RPMI7951 (cell line): ENCODE results near the gene CGB5. TPM values are rescaled to one million over a fixed set of nuclear protein-coding genes. Genes with fewer than 3 reads are reported as not detected.
"Not testable (repeated sequence)": the region's sequence is repeated elsewhere in the genome, so short reads cannot be mapped to it uniquely, and the experiment has no call there.

Experiments
- DNase-seq: peaks from one replicate; pipeline ENCODE4 v3.0.0-alpha.2; 2012; ENCODE audit warnings: low read depth
- total RNA-seq: library from RNA; depleted of rRNA; stranded (reverse); fragments of >200 nt; shearing (Covaris generic); gene quantifications from 2 replicates; pipeline ENCODE4 v1.2.3, GENCODE V29; 2014; rRNA removed

Gene CGB5
- total RNA-seq: not detected in 2 replicates

- not testable (repeated sequence) for DNase-seq
These were observed at the start of gene CGB5 for GRCh38 chr19:49043548-49043947. TSS of gene CGB5 (plus strand) at chr19:49043848. CDS start at chr19:49044210, 362 bp downstream.

DNA sequence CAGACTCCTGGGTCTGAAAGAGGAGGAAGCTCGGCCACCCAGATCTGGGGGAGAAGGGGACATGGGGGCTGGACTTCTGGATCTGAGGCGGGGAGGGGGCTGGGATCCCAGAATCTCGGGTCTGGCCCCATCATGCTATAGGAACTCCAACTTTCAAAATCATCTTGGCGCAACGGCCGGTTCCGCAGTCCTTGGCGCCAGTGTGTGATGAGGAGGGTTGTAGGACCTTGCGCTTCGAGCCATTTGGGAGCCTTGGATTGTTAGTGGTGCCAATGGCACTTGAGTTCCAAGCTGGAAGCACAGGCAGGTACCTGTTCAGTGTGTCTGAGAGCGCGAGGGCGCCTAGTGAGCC, 49.6 kb upstream of the CGB5 start:
- DNase-seq: no peak

GRCh38 chr19:48997972-48998371, 45.7 kb upstream of the CGB5 start:
- DNase-seq: peak; percentile 46

DNA sequence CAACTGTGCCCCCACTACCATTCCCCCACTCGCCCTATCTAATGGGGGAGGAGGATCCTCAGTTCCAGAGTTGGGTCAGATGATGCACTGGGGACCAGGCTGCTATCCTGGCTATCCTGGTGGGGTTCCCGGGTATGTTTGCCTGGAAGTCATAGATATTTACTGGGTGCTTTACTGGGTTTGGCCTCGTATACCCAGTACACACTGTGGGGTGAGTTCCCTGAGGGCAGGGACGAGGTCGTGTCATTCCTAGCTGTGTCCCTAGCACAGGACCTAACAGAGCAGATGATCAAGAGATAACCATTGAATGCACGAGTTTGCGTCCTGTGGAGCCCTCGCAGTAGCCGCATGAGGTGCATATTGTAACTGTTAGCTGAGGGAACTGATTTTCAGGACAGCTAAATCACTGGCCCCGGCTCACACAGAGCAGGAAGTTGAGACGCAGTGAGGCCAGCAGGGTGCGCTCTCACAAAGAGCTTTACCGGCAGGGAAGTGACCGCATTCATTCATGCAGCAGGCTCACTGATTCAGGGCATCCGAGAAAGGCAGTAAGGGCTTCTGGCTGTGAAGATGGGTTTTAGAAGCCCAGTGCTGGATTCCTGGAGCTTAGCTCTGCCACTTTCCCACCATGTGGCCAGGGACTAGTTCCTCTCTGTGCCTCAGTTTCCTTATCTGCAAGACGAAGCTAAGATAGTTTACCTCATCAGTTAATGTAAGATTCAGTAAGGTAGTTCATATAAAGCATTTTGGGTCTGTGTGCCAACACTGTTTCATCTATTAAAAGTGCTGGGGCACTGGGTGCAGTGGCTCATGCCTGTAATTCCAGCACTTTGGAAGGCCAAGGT, 43.9 kb upstream of the CGB5 start:
- DNase-seq: peak; percentile 59

GRCh38 chr19:49004133-49004532, 39.5 kb upstream of the CGB5 start:
- no peak for DNase-seq

DNA sequence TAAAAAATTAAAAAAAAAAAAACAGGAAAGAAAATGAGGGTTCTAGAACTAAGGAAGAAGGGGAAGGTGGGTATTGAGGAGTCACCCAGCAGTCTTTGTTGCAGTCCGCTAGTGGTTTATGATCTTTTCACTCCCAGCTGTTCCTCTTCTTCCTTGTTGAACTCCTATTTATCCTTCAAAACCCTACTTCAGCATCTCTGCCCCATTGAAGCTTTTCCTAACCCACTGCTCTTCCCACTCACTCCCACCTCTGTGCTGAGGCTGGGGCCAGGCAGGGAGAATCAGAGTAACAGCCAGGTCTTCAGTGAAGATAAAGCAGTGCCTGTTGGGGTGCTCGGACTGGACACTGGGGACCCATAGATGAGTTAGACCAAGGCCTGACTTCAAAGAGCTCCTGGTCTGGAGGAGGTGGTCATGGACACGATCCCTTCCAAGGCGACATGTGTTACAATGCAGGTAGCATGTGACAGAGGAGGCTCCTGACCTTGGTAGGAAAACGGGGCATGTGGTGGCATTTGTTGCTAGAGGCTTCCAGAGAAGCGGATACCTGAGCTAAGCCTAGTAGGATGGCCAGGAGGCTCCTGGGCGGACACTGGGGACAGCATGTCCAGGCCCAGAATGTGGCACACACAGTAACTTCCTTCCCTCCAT, 38.6 kb upstream of the CGB5 start:
- DNase-seq: no peak

DNA sequence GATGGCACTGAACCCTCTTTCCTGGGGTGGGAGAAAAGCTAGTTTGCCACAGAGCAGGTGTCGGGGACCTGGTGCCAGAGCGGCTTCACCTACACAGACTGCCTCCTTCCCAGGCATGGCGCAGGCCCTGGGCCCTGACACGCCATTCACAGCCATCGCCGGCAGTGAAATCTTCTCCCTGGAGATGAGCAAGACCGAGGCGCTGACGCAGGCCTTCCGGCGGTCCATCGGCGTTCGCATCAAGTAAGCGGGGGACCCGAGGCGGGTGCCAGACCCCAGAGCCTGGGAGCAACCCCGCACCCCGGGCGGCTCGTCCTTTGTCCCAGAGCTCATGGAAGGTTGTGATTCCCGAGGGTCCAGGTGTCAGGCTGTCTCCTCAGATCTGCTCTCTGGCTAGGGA, 36.7 kb upstream of the CGB5 start:
- DNase-seq: no peak

- DNase-seq: no peak
These were observed 33.8 kb upstream of the CGB5 start for GRCh38 chr19:49009828-49010227.

DNA sequence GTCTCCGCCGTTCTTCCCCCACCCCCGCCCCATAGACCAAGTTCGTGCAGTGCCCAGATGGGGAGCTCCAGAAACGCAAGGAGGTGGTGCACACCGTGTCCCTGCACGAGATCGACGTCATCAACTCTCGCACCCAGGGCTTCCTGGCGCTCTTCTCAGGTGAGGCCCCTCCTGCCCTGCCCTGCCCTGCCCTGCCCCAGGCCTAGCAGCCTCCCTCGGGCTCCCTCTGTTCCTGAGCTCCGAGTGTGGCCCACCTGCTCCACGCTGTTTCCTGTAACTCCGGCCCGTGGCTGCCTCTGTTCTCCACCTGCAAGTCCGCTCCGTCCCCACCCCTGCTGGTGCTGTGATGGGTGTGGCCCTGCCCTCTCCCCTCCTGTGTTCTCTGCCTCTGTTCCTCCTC, 33.2 kb upstream of the CGB5 start:
- no peak for DNase-seq

- DNase-seq: no peak
These were observed 32.5 kb upstream of the CGB5 start for GRCh38 chr19:49011194-49011593.

DNA sequence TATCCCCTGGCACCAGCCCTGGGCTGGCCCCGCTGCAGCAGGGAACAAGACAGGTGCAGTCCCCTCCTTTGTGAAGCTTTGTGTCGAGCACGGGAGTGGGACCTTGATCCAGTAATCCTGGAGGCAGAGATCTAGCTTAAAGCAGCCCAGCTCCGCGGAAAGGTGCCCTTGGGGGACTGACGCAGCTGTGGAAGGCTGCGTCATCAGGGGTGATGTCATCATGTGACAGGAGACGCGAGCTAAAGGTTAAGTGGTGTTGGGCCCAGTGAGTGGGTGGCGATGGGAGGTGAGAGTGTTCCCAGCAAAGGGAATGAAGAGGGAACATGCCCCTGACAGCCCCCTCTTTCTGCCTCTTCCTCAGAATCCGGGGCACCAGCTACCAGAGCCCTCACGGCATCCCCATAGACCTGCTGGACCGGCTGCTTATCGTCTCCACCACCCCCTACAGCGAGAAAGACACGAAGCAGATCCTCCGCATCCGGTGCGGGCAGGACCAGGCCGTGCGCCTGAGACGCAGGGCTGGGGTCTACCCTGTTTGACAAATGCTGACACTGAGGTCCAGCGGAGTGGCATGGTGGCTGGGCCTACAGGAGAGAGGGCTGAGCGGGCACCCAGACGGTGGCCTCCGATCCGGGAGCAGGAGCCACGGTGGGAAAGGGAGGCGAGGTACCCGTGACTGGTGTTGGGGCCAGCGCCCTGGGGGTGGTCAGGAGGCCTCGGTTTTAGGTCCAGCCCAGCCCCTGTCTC, 29.4 kb upstream of the CGB5 start:
- DNase-seq: peak; percentile 23

GRCh38 chr19:49014870-49015255, 28.8 kb upstream of the CGB5 start:
- DNase-seq: no peak

DNA sequence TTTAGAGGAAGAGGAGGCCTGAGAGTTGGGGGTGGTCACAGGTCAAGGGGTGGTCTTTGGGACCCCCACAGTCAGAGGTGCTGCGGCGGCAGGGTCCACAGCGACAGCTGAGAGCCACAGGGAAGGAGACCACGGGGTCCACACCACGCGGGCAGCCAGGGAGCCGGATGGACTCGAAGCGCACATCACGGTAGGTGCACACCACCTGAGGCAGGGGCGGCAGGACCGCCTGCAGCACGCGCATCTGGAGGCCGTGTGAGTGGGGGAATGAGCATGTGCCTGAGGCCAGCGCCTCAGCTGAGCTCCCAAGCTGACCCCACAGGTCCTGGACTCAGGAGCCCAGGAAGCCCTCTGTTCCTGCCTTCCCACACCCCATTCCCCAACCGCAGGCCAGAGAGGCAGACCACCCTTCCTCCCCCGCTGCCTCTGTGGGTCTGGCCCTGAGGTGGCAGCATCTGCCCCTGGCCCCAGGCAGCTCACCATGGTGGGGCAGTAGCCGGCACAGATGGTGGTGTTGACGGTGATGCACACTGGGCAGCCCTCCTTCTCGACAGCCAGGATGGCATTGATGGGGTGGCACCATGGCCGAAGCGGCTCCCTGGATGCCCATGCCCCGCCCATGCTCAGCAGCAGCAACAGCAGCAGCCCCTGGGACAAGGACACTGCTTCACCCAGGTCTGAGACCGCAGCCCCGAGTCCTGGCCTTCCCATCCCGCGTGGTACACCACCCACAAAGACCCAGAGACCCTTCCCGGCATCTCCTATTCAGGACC, 27.4 kb upstream of the CGB5 start:
- DNase-seq: no peak

GRCh38 chr19:49017041-49017665, 26.5 kb upstream of the CGB5 start, which contains the start of gene LHB:
TSS of gene LHB (minus strand) at chr19:49017091. CDS start at chr19:49017081, 10 bp downstream.
- no peak for DNase-seq

- peak; percentile 55 for DNase-seq
These were observed 25.8 kb upstream of the CGB5 start for GRCh38 chr19:49017666-49018351.

- not testable (repeated sequence) for DNase-seq
These were observed 25.0 kb upstream of the CGB5 start for GRCh38 chr19:49018388-49019241.

DNA sequence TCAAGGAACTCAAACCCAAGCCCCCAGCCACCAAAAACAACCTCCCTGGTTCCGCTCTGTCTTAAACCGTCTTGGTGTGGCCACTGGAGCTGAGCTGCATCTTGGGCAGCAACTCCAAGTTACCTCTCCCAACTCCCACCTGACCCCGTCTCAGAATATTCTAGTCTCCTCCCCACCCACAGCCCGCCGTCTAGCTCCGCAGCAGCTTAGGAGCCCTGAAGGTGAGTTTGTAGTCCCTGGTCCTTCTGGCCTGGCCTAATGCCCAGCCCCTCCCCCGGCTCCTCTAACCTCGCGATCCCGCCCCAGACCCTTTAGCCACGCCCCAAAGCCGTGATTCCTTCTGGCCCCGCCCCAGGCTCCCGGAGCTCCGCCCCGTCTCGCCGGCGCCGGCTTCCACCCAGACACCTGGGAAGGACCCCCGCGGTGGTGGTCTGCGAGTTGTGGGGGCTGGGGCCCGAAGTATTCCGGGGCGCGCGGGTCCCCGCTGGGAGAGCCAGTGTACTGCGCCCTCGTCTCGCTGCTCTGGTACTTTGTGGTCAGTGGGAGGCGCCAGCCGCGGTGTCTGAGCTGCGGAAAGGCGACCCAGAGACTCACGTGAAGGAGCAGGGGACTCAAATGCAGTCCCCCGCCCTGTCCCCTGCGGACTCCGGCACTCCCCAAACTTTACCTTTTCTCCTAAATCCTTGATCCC, 24.3 kb upstream of the CGB5 start:
- peak; percentile 62 for DNase-seq

DNA sequence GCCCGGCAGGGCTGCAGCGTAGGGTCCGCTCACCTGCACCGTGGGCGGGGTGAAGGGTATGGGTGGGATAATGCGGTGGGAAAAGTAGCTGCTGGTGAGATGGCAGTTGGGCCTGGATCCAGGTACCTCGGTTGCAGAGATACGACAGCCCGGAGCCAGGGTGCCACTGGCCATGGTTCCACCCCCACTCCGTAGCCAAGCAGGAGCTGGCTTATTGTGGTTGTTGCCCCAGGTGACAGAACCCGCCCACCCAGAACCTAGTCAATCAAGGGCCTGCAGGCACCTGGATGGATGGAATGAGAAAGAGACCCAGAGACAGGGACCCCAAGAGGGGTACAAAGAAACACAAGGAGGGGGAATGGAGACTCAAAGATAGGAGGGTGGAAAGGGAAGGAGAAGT, 23.3 kb upstream of the CGB5 start:
- DNase-seq: no peak
